HUES6 (cell line): ENCODE measurements around the gene SSX2.
"Not testable (repeated sequence)": the region's sequence is repeated elsewhere in the genome, so short reads cannot be mapped to it uniquely, and the experiment has no call there.

ENCODE experiments used
- H3K27ac ChIP-seq: 2 replicates; pipeline ENCODE4 v1.7.0; 2013; ENCODE audit warnings: low read depth, mild to moderate bottlenecking, low read length, inconsistent platforms
- H3K27me3 ChIP-seq: 2 replicates; pipeline ENCODE4 v1.6.1; 2013; ENCODE audit warnings: low read length; ENCODE audit not compliant: control insufficient read depth, insufficient read depth
- H3K36me3 ChIP-seq: 2 replicates; pipeline ENCODE4 v1.6.1; 2013; ENCODE audit warnings: low read length; ENCODE audit not compliant: control insufficient read depth, insufficient read depth
- H3K4me1 ChIP-seq: 2 replicates; pipeline ENCODE4 v1.6.1; 2013; ENCODE audit warnings: low read length; ENCODE audit not compliant: control insufficient read depth, insufficient read depth
- H3K4me3 ChIP-seq: 2 replicates; pipeline ENCODE4 v1.5.1; 2013; ENCODE audit warnings: low read depth, low read length
- H3K9ac ChIP-seq: one replicate; pipeline ENCODE4 v1.6.1; 2013; ENCODE audit warnings: mild to moderate bottlenecking, low read length
- H3K9me3 ChIP-seq: 2 replicates; pipeline ENCODE4 v1.6.1; 2013; ENCODE audit warnings: low read depth, low read length; ENCODE audit not compliant: control insufficient read depth, insufficient read depth

Gene SSX2, protein sequence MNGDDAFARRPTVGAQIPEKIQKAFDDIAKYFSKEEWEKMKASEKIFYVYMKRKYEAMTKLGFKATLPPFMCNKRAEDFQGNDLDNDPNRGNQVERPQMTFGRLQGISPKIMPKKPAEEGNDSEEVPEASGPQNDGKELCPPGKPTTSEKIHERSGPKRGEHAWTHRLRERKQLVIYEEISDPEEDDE

GRCh38 chrX:52707078-52707477, at the start of gene SSX2:
Gene SSX2 (minus strand): TSS chrX:52707178. CDS start chrX:52705749, 1,429 bp downstream.
- H3K27ac ChIP-seq, H3K36me3 ChIP-seq, H3K4me3 ChIP-seq, H3K27me3 ChIP-seq, H3K9me3 ChIP-seq, H3K9ac ChIP-seq, H3K4me1 ChIP-seq: not testable (repeated sequence)

DNA sequence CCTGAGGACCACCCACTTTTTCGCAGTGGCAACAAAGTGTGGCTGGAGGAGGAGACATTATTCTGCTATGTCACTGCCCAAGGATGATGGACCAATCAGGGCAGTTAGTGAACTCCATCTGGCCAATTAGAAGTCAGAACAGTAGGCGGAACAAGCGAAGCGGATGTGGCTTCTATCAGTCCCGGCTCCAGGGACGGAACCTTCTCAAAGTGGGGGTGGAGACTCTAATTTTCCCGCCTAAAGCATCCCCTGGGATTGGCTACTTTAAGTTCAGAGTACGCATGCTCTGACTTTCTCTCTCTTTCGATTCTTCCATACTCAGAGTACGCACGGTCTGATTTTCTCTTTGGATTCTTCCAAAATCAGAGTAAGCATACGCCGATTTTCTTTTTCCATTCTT, 44.0 kb upstream of the SSX2 start, which contains the start of gene SSX2B:
SSX2B (plus strand) TSS at position 301 of the 400 bp plus-strand sequence. CDS start 1,429 bp downstream, outside the sequence.
- H3K4me3 ChIP-seq, H3K36me3 ChIP-seq, H3K27ac ChIP-seq, H3K9me3 ChIP-seq, H3K27me3 ChIP-seq, H3K4me1 ChIP-seq, H3K9ac ChIP-seq: not testable (repeated sequence)

DNA sequence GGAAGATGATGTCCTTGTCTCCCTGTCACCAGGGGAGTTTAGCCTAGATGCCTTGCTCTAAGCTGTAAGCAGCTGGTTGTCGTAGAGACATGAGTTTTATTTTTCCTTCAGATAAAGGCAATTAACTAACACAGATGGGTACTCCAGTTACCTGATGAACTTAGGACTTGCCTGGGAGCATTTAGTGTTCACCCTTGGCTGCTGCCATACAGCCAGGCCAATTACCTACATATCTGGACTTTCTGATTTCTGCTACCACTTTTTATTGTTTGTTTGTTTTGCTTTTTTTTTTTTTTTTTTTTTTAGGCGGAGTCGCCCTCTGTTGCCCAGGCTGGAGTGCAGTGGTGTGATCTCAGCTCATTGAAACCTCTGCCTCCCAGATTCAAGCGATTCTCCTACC, 14.9 kb downstream of the SSX2 start:
- H3K27ac ChIP-seq, H3K36me3 ChIP-seq, H3K4me1 ChIP-seq, H3K27me3 ChIP-seq, H3K9me3 ChIP-seq, H3K9ac ChIP-seq, H3K4me3 ChIP-seq: not testable (repeated sequence)

DNA sequence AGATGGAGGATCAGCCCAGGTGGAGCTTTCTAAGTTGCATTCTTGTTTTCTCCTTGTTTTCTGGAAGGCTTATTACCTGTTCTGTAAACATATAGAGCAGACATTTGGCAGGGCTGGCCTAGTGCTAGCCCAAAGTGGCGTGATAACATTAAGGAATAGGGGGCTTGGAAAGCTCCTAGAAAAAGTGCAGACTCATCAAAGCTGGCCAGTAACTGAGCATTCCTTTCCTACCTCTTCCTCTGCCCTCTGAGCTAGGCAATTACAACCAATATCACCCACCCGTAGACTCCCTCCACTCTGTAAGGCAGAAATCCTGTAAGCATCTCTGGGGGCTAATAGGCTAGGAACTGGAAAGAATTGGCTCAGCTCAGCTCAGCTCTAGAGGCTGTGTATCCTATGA, 44.8 kb downstream of the SSX2 start:
- not testable (repeated sequence) for H3K27me3 ChIP-seq, H3K4me1 ChIP-seq, H3K9me3 ChIP-seq, H3K4me3 ChIP-seq, H3K27ac ChIP-seq, H3K9ac ChIP-seq, H3K36me3 ChIP-seq

DNA sequence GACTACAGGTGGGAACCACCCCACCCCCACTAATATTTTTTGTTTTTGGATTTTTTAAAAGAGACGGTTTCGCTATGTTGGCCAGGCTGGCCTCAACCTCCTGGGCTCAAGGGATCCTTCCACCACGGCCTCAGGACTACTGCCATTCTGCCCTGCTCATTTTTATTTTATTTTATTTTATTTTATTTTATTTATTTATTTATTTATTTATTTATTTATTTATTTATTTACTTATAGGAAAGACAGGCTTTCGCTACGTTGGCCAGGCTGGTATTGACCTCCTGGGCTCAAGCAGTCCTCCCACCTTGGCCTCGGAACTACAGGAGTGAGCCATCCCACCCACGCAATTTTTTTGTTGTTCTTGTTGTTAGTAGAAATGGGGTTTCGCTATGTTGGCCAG, 51.5 kb downstream of the SSX2 start:
- not testable (repeated sequence) for H3K9ac ChIP-seq, H3K9me3 ChIP-seq, H3K36me3 ChIP-seq, H3K4me3 ChIP-seq, H3K27ac ChIP-seq, H3K27me3 ChIP-seq, H3K4me1 ChIP-seq

- not testable (repeated sequence) for H3K27ac ChIP-seq
Measured at GRCh38 chrX:52654800-52655199, 52.2 kb downstream of the SSX2 start, which contains the start of gene SSX7. Gene SSX7 (minus strand): TSS chrX:52654900. CDS start chrX:52653472, 1,428 bp downstream.

DNA sequence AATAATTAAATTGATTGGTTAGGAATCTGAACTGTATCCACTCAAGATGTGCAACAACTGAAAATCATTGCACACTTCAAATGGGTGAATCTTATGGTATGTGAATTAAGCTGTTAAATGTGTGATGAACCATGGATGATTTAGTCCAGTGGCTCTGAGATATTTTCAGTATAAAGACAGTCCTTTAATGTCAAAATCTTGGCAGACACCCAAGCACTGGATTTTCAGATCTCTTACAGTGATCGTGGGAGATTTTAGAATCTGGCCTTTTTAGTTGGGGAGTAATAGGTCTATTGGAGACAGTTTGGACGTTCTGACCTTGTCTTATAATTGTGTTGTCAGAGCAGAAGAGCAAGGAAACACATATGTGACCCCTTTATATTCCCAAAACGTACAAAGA, 56.3 kb downstream of the SSX2 start:
- not testable (repeated sequence) for H3K4me3 ChIP-seq, H3K27ac ChIP-seq, H3K9ac ChIP-seq, H3K4me1 ChIP-seq, H3K27me3 ChIP-seq, H3K9me3 ChIP-seq, H3K36me3 ChIP-seq

More at GRCh38 chrX:52654800-52655199, 52.2 kb downstream of the SSX2 start, which contains the start of gene SSX7:
- not testable (repeated sequence) for H3K4me3 ChIP-seq, H3K9me3 ChIP-seq, H3K27me3 ChIP-seq, H3K4me1 ChIP-seq, H3K9ac ChIP-seq, H3K36me3 ChIP-seq

DNA sequence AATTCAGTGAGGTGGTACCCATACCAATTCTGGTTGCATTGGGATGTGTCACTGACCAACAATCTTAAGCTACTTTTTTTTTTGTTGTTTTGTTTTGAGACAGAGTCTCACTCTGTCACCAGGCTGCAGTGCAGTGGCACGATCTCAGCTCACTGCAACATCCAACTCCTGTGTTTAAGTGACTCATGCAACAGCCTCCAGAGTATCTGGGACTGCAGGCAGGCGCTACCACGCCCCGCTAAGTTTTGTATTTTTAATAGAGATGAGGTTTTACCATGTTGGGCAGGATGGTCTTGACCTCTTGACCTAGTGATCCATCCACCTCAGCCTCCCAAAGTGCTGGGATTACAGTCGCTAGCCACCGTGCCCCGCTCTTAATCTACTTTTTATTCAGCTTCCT, 58.0 kb downstream of the SSX2 start:
- not testable (repeated sequence) for H3K36me3 ChIP-seq, H3K27ac ChIP-seq, H3K9me3 ChIP-seq

More for the DNA sequence above, 58.0 kb downstream of the SSX2 start:
- H3K9ac ChIP-seq, H3K4me1 ChIP-seq, H3K27me3 ChIP-seq, H3K4me3 ChIP-seq: not testable (repeated sequence)
